DND-41 (cell line): Measurements from ENCODE around the gene RFX2.

Source experiments
- EZH2 ChIP-seq: IDR thresholded peaks from 3 replicates; pipeline ENCODE4 v1.6.1; 2012; ENCODE audit warnings: borderline replicate concordance, low read depth, mild to moderate bottlenecking, moderate library complexity, low read length, inconsistent platforms; ENCODE audit not compliant: severe bottlenecking
- TF ChIP-seq, protein P1 (sequence below): IDR thresholded peaks from 2 replicates; pipeline ENCODE4 v1.5.1; 2012; ENCODE audit warnings: borderline replicate concordance, low read length, moderate library complexity, mild to moderate bottlenecking; ENCODE audit not compliant: poor library complexity, severe bottlenecking; ENCODE audit errors: extremely low read depth

DNA sequence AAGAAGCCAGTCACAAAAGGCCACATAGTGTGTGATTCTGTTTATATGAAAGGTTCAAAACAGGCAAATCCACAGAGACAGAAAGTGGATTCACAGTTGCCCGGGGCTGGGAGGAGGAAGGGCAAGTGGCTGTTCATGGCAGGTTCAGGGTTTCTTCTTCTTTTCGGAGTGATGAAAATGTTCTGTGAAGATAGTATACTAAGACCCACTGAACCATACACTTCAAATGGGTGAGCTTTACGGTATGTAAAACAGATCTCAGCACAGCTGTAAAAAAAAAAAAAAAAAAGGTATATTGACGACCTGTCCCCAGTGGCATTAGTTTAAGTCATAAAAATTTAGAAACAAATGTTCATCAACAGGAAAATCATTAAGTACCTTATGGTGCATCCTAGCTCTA is 32.2 kb downstream of the RFX2 start:
- TF ChIP-seq EZH2: no peak
- TF ChIP-seq, protein P1, sequence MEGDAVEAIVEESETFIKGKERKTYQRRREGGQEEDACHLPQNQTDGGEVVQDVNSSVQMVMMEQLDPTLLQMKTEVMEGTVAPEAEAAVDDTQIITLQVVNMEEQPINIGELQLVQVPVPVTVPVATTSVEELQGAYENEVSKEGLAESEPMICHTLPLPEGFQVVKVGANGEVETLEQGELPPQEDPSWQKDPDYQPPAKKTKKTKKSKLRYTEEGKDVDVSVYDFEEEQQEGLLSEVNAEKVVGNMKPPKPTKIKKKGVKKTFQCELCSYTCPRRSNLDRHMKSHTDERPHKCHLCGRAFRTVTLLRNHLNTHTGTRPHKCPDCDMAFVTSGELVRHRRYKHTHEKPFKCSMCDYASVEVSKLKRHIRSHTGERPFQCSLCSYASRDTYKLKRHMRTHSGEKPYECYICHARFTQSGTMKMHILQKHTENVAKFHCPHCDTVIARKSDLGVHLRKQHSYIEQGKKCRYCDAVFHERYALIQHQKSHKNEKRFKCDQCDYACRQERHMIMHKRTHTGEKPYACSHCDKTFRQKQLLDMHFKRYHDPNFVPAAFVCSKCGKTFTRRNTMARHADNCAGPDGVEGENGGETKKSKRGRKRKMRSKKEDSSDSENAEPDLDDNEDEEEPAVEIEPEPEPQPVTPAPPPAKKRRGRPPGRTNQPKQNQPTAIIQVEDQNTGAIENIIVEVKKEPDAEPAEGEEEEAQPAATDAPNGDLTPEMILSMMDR: no peak
